Body of pancreas (tissue), 4 donors: Measurements from ENCODE around the gene SNX13.

Experiments
- POLR2A ChIP-seq, 3 donors: fragments of 450-650 bp; IDR thresholded peaks; one replicate each; pipeline ENCODE4 v1.6.1; 2016; ENCODE audit warnings: antibody characterized with exemption in 3 of 3, mild to moderate bottlenecking in 2 of 3
- TF ChIP-seq, protein P1 (sequence below), 7 experiments: fragments of 450-650 bp in 4 of 7; fragments of 200-600 bp in 3 of 7; sonication (generic) in 3 of 7; IDR thresholded peaks; one replicate each; pipeline ENCODE4 v1.5.1; 2016 to 2019; ENCODE audit warnings: antibody characterized with exemption in 7 of 7

DNA sequence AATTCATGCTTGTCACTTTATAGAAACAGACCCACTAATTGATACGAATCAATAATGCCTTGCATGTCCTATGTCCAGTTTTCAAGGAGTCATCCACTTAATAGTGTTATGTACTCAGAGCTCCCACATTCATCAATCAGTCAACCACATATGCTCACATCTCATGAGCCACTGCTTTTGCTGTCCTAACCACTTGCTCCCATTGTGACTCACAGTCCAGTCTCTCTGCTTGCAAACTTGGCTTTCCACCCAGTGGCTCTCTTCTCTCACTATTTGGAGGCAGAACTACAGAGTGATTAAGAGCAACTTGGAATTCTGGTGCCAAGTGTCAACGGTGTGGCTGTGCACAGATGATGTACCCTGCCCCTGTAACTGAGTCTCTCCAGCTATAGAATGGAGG is 166.0 kb downstream of the SNX13 start:
- TF ChIP-seq, protein P1, sequence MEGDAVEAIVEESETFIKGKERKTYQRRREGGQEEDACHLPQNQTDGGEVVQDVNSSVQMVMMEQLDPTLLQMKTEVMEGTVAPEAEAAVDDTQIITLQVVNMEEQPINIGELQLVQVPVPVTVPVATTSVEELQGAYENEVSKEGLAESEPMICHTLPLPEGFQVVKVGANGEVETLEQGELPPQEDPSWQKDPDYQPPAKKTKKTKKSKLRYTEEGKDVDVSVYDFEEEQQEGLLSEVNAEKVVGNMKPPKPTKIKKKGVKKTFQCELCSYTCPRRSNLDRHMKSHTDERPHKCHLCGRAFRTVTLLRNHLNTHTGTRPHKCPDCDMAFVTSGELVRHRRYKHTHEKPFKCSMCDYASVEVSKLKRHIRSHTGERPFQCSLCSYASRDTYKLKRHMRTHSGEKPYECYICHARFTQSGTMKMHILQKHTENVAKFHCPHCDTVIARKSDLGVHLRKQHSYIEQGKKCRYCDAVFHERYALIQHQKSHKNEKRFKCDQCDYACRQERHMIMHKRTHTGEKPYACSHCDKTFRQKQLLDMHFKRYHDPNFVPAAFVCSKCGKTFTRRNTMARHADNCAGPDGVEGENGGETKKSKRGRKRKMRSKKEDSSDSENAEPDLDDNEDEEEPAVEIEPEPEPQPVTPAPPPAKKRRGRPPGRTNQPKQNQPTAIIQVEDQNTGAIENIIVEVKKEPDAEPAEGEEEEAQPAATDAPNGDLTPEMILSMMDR (IDR thresholded peaks at IDR 0.05), result no peak
- TF ChIP-seq POLR2A (IDR thresholded peaks at IDR 0.05), result no peak
